Measurements from ENCODE around the gene OSMR. TPM values are rescaled to one million over a fixed set of nuclear protein-coding genes. Genes with fewer than 3 reads are reported as not detected.
A peak's percentile ranks its signal among the peaks of the same experiment; 100 is the strongest.

OSMR gene
- total RNA-seq, 2 donors from 2014 or later, result 1.3 to 4.4 TPM

DNA sequence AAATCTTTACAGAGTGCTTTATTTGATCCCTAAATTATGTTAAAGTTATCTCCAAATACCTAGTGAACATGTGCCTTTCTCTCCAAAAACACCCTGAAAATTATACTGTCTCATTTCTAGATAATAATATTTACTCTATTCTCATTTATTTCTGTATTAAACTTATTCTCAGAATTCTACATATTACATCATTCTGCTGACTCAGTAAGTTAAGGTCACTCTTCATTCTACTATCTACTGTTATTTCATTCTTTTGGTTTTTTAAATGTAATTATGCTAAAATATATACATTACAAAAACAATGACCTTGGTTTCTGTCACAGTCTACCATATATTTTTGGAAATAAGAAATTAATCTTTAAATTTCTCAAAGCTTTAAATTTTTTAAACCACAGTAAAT, 132.2 kb downstream of the OSMR start:
- Histone ChIP-seq H3K9me3 (ENCODE audit: control insufficient read depth, low read length) (no peaks in the 10 kb centered on the region), H3K4me1 (ENCODE audit: control insufficient read depth, insufficient read depth, low read length) (peaks cover 3% of the 10 kb centered on the region), H3K9ac (ENCODE audit: extremely low read depth, low read length, poor library complexity, severe bottlenecking) (no peak overlapping the region), H3K27ac (ENCODE audit: low read depth, low read length) (no peak overlapping the region), H3K36me3 (ENCODE audit: control insufficient read depth, insufficient read depth, low read length) (peaks cover 7% of the 10 kb centered on the region), H3K27me3 (ENCODE audit: control insufficient read depth, insufficient read depth, low read length, poor library complexity, severe bottlenecking) (no peaks in the 10 kb centered on the region), H3K4me3 (ENCODE audit: low read length) (no peak overlapping the region)
- H3K27me3 Mint-ChIP-seq (ENCODE audit: insufficient read depth), result no peaks in the 10 kb centered on the region
- H3K4me1 Mint-ChIP-seq, result peaks cover 9% of the 10 kb centered on the region
- no peaks in the 10 kb centered on the region for H3K9me3 Mint-ChIP-seq
- H3K27ac Mint-ChIP-seq, result no peak overlapping the region
- peaks cover 8% of the 10 kb centered on the region for H3K36me3 Mint-ChIP-seq (ENCODE audit: low read depth)
- H3K4me3 Mint-ChIP-seq, result no peak overlapping the region
- TF ChIP-seq, protein P1, sequence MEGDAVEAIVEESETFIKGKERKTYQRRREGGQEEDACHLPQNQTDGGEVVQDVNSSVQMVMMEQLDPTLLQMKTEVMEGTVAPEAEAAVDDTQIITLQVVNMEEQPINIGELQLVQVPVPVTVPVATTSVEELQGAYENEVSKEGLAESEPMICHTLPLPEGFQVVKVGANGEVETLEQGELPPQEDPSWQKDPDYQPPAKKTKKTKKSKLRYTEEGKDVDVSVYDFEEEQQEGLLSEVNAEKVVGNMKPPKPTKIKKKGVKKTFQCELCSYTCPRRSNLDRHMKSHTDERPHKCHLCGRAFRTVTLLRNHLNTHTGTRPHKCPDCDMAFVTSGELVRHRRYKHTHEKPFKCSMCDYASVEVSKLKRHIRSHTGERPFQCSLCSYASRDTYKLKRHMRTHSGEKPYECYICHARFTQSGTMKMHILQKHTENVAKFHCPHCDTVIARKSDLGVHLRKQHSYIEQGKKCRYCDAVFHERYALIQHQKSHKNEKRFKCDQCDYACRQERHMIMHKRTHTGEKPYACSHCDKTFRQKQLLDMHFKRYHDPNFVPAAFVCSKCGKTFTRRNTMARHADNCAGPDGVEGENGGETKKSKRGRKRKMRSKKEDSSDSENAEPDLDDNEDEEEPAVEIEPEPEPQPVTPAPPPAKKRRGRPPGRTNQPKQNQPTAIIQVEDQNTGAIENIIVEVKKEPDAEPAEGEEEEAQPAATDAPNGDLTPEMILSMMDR (conservative IDR thresholded peaks at IDR 0.05), result no peak
- DNase-seq, result no peak

DNA sequence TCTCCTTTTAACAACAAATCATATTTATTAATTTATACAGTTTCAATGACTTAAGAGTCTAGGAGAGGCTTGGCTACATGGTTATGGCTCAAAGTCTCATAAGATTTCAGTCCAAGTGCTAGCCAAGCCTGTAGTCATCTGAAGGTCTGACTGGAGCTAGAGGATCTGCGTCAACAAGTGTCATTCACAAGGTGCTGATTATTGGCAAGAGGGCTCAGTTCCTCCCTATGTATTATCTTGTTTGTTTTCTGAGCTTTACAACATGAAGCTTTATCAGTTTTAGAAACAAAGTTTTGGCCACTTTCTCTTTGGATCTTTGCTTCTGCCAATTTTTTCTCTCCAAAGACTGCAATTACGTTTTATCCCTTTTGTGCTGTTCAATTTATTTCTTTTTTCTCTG, 133.7 kb downstream of the OSMR start:
- Histone ChIP-seq H3K4me1 (ENCODE audit: control insufficient read depth, insufficient read depth, low read length) (peaks cover 3% of the 10 kb centered on the region), H3K27me3 (ENCODE audit: control insufficient read depth, insufficient read depth, low read length, poor library complexity, severe bottlenecking) (no peaks in the 10 kb centered on the region), H3K36me3 (ENCODE audit: control insufficient read depth, insufficient read depth, low read length) (peaks cover 7% of the 10 kb centered on the region), H3K9me3 (ENCODE audit: control insufficient read depth, low read length) (no peaks in the 10 kb centered on the region), H3K4me3 (ENCODE audit: low read length) (peak overlapping the region; percentile 10), H3K27ac (ENCODE audit: low read depth, low read length) (no peak overlapping the region), H3K9ac (ENCODE audit: extremely low read depth, low read length, poor library complexity, severe bottlenecking) (no peak overlapping the region)
- peak overlapping the region; percentile 7 for H3K27ac Mint-ChIP-seq
- no peaks in the 10 kb centered on the region for H3K27me3 Mint-ChIP-seq (ENCODE audit: insufficient read depth)
- H3K36me3 Mint-ChIP-seq (ENCODE audit: low read depth), result peaks cover 5% of the 10 kb centered on the region
- DNase-seq, result no peak
- no peaks in the 10 kb centered on the region for H3K9me3 Mint-ChIP-seq
- TF ChIP-seq, protein P1 (conservative IDR thresholded peaks at IDR 0.05), result no peak
- WGBS, 2 experiments (ENCODE audit: insufficient coverage in 1 of 2, insufficient read length in 1 of 2), result 84% methylated on average over 2 of the region's 2 CpGs; no CpG with 5 or more reads in 1 of the 2 experiments
- peaks cover 9% of the 10 kb centered on the region for H3K4me1 Mint-ChIP-seq
- H3K4me3 Mint-ChIP-seq, result no peak overlapping the region

Other genes with a start within 250 kb of the OSMR start
- gene RICTOR, start 228.4 kb downstream of the OSMR start, total RNA-seq, result 10 to 100 TPM; 27.6 to 31.8 TPM